Ascending aorta (tissue), 2 donors: ENCODE measurements around the gene ARHGAP15. TPM values are rescaled to one million over a fixed set of nuclear protein-coding genes. Genes with fewer than 3 reads are reported as not detected.

Experiments
- DNase-seq, 2 donors: peaks; one replicate each; pipeline ENCODE4 v3.0.0-alpha.2; 2019; ENCODE audit warnings: low spot score in 2 of 2
- H3K27ac ChIP-seq, 2 donors: fragments of 200-600 bp; sonication (generic); one replicate each; pipeline ENCODE4 v1.5.1; 2016 to 2017; ENCODE audit warnings: mild to moderate bottlenecking in 1 of 2
- H3K27me3 ChIP-seq: fragments of 200-600 bp; sonication (generic); one replicate; pipeline ENCODE4 v1.5.1; 2017
- H3K36me3 ChIP-seq, 2 donors: fragments of 200-600 bp; sonication (generic); one replicate each; pipeline ENCODE4 v1.5.1; 2016
- H3K4me1 ChIP-seq, 2 donors: fragments of 200-600 bp; sonication (generic); one replicate each; pipeline ENCODE4 v1.5.1; 2016 to 2017; ENCODE audit warnings: mild to moderate bottlenecking in 1 of 2
- H3K4me3 ChIP-seq, 2 donors: fragments of 200-600 bp; sonication (generic); one replicate each; pipeline ENCODE4 v1.5.1; 2016 to 2017; ENCODE audit warnings: mild to moderate bottlenecking in 1 of 2
- H3K9me3 ChIP-seq, 2 donors: fragments of 200-600 bp; sonication (generic); one replicate each; pipeline ENCODE4 v1.5.1; 2016
- intact Hi-C: fragments of 100-400 bp; cut with DNase I; formaldehyde crosslinking; loops from one replicate; pipeline ENCODE4 v1.15.1; 2023
- total RNA-seq: library from RNA; depleted of rRNA; stranded (reverse); fragments of >200 nt; gene quantifications from one replicate; pipeline ENCODE4 v1.1.0, GENCODE V29; 2016
- TF ChIP-seq, protein P1 (sequence below), 3 experiments: fragments of 200-600 bp in 2 of 3; fragments of 450-650 bp in 1 of 3; sonication (generic) in 2 of 3; IDR thresholded peaks; one replicate each; pipeline ENCODE4 v1.5.1; 2016 to 2019; ENCODE audit warnings: antibody characterized with exemption in 3 of 3, mild to moderate bottlenecking in 1 of 3, moderate library complexity in 1 of 3

The ARHGAP15 gene
- total RNA-seq, 1 donor from 2014 or later: 1.4 TPM

- H3K27me3 ChIP-seq: no peaks in the 10 kb centered on the region
- no peaks in the 10 kb centered on the region for H3K9me3 ChIP-seq
- H3K27ac ChIP-seq: no peak overlapping the region
- H3K4me1 ChIP-seq: peaks cover 0 to 7% of the 10 kb centered on the region in 2 donors
- no peak overlapping the region for H3K4me3 ChIP-seq
- TF ChIP-seq, protein P1, sequence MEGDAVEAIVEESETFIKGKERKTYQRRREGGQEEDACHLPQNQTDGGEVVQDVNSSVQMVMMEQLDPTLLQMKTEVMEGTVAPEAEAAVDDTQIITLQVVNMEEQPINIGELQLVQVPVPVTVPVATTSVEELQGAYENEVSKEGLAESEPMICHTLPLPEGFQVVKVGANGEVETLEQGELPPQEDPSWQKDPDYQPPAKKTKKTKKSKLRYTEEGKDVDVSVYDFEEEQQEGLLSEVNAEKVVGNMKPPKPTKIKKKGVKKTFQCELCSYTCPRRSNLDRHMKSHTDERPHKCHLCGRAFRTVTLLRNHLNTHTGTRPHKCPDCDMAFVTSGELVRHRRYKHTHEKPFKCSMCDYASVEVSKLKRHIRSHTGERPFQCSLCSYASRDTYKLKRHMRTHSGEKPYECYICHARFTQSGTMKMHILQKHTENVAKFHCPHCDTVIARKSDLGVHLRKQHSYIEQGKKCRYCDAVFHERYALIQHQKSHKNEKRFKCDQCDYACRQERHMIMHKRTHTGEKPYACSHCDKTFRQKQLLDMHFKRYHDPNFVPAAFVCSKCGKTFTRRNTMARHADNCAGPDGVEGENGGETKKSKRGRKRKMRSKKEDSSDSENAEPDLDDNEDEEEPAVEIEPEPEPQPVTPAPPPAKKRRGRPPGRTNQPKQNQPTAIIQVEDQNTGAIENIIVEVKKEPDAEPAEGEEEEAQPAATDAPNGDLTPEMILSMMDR (IDR thresholded peaks at IDR 0.05): no peak
- no peak for DNase-seq
- H3K36me3 ChIP-seq: no peaks in the 10 kb centered on the region
- intact Hi-C loops: no loop called here
Measured at GRCh38 chr2:143698888-143699570, 569.8 kb downstream of the ARHGAP15 start.

- Histone ChIP-seq H3K36me3 (no peaks in the 10 kb centered on the region), H3K9me3 (no peaks in the 10 kb centered on the region), H3K4me1 (peaks cover 0 to 7% of the 10 kb centered on the region in 2 donors), H3K27me3 (no peaks in the 10 kb centered on the region), H3K4me3 (no peak overlapping the region), H3K27ac (peak overlapping the region in 1 of 2 donors; percentile 56)
- DNase-seq: no peak
- TF ChIP-seq, protein P1 (IDR thresholded peaks at IDR 0.05): no peak
- intact Hi-C loops: no loop called here
Measured at GRCh38 chr2:143700865-143701264, 571.6 kb downstream of the ARHGAP15 start.

DNA sequence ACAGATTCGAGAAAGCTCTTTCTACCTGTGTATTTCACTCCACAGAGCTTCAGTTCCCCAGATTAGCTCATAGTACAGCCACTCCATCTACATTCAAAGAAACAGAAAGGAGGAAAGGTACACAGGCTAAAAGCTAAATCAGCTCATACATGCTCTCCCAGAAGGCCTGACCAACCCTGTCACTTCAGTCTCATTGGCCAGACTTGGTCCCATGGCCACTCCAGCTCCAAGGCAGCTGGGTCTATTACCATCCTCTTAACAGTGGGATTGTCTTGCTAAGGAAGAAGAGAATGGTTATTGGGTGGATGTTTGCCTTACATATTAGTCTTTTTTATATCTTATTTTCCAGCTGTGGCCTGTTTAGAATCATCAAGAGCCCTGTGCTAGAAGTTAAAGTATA is 572.6 kb downstream of the ARHGAP15 start:
- Histone ChIP-seq H3K27ac (peak overlapping the region; percentile 19 to 56), H3K9me3 (no peaks in the 10 kb centered on the region), H3K4me1 (peaks cover 0 to 7% of the 10 kb centered on the region in 2 donors), H3K27me3 (no peaks in the 10 kb centered on the region), H3K4me3 (no peak overlapping the region), H3K36me3 (no peaks in the 10 kb centered on the region)
- intact Hi-C loops: no loop called here
- no peak for DNase-seq
- TF ChIP-seq, protein P1 (IDR thresholded peaks at IDR 0.05): no peak

DNA sequence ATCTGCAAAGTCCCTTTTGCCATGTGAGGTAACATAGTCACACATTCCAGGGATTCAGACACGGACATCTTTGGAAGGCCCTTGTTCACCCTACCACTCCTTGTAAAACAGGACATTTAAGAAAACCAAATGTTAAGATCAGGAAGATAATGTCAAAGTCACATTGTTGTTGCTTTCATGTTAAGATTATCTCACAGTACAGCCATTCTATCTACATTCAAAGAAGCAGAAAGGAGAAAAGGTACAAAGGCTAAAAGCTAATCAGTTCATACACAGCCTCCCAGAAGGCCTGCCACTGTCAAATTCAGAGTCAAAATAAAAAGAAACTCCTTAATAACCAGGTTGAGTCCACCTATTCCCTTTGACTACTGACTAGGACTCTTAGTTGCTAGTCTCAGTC is 573.7 kb downstream of the ARHGAP15 start:
- intact Hi-C loops: no loop called here
- H3K27me3 ChIP-seq: no peaks in the 10 kb centered on the region
- no peaks in the 10 kb centered on the region for H3K9me3 ChIP-seq

GRCh38 chr2:143704451-143705106 is 575.4 kb downstream of the ARHGAP15 start:
- Histone ChIP-seq H3K4me1 (peaks cover 5 to 18% of the 10 kb centered on the region in 2 donors), H3K9me3 (no peaks in the 10 kb centered on the region), H3K27me3 (no peaks in the 10 kb centered on the region), H3K36me3 (no peaks in the 10 kb centered on the region), H3K27ac (no peak overlapping the region), H3K4me3 (no peak overlapping the region)
- intact Hi-C loops: no loop called here
- TF ChIP-seq, protein P1 (IDR thresholded peaks at IDR 0.05): no peak
- no peak for DNase-seq

More for the DNA sequence above, 573.7 kb downstream of the ARHGAP15 start:
- TF ChIP-seq, protein P1 (IDR thresholded peaks at IDR 0.05): no peak
- H3K27ac ChIP-seq: no peak overlapping the region
- H3K4me1 ChIP-seq: peaks cover 0 to 9% of the 10 kb centered on the region in 2 donors
- H3K36me3 ChIP-seq: no peaks in the 10 kb centered on the region
- DNase-seq: no peak
- H3K4me3 ChIP-seq: no peak overlapping the region
